AG09319 (cell line): Measurements from ENCODE around the gene GNAZ.

ENCODE experiments used
- DNase-seq: peaks from one replicate; pipeline ENCODE4 v3.0.0-alpha.2; 2010; ENCODE audit warnings: low read depth; ENCODE audit errors: extremely low read depth
- TF ChIP-seq, protein P1 (sequence below): IDR thresholded peaks from 2 replicates; pipeline ENCODE4 v1.5.1; 2011; ENCODE audit warnings: low read depth, mild to moderate bottlenecking, inconsistent platforms, low read length, moderate library complexity

GNAZ gene

GRCh38 chr22:23117275-23117674 is 47.0 kb downstream of the GNAZ start:
- TF ChIP-seq, protein P1, sequence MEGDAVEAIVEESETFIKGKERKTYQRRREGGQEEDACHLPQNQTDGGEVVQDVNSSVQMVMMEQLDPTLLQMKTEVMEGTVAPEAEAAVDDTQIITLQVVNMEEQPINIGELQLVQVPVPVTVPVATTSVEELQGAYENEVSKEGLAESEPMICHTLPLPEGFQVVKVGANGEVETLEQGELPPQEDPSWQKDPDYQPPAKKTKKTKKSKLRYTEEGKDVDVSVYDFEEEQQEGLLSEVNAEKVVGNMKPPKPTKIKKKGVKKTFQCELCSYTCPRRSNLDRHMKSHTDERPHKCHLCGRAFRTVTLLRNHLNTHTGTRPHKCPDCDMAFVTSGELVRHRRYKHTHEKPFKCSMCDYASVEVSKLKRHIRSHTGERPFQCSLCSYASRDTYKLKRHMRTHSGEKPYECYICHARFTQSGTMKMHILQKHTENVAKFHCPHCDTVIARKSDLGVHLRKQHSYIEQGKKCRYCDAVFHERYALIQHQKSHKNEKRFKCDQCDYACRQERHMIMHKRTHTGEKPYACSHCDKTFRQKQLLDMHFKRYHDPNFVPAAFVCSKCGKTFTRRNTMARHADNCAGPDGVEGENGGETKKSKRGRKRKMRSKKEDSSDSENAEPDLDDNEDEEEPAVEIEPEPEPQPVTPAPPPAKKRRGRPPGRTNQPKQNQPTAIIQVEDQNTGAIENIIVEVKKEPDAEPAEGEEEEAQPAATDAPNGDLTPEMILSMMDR = no peak
- no peak for DNase-seq

- no peak for DNase-seq
- TF ChIP-seq, protein P1 = no peak
Measured at GRCh38 chr22:23117891-23118646, 47.8 kb downstream of the GNAZ start.

DNA sequence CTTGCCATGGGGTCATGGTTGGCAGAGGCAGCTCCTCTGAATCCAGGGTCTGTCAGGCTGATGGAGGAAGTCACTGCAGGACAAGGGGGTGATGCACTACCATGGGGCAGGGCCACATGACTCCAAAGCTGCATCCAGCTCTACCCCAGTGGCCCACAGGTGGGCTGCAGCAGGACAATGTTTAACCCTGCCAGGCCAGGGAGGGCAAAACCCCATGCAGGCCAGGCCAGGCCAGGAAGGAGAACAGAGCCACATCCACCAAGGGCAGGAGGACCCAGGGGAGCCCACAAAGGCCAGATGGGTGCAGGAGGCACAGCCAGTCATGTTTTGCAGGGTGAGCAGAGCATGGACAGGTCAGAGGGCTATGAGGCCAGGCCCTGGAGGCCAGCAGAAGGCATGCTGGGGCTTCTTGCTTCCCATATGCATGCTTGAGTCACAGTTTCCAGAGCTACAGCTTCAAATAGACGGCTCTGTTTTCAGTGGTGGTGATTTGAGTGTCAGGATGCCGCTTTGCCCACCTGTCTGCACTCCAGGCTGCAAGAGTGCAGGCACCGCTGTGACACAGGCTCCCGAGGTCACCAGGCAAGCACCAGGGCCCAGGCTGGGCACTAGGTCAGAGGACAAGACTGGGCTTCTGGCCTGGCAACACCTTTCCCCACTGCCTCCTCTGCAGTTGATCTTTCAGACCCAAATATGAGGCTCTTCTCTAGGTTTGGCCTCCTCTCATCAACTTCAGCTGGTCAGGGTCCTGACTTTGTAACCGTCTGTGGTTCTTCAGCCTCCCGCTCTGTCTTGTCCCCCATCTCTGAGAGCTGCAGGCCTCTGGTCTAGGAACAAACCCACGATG is 48.6 kb downstream of the GNAZ start:
- TF ChIP-seq, protein P1 = no peak
- DNase-seq = no peak

- DNase-seq = no peak
- TF ChIP-seq, protein P1 = no peak
Measured at GRCh38 chr22:23119494-23120414, 49.4 kb downstream of the GNAZ start.

- DNase-seq = no peak
- TF ChIP-seq, protein P1 = no peak
Measured at GRCh38 chr22:23120415-23120899, 50.1 kb downstream of the GNAZ start.

GRCh38 chr22:23121000-23121421 is 50.7 kb downstream of the GNAZ start:
- DNase-seq = no peak

More at GRCh38 chr22:23121000-23121421, 50.7 kb downstream of the GNAZ start:
- TF ChIP-seq, protein P1 = no peak
